HG02870 (cell line): ENCODE results near the gene USP32.
"Not testable (repeated sequence)": the region's sequence is repeated elsewhere in the genome, so short reads cannot be mapped to it uniquely, and the experiment has no call there.

ENCODE experiments used
- ATAC-seq: cut with Tn5 transposase; IDR thresholded peaks from one replicate; pipeline ENCODE4 v1.9.1; 2021; ENCODE audit warnings: mild to moderate bottlenecking, moderate library complexity; ENCODE audit not compliant: unreplicated experiment

USP32 gene, protein sequence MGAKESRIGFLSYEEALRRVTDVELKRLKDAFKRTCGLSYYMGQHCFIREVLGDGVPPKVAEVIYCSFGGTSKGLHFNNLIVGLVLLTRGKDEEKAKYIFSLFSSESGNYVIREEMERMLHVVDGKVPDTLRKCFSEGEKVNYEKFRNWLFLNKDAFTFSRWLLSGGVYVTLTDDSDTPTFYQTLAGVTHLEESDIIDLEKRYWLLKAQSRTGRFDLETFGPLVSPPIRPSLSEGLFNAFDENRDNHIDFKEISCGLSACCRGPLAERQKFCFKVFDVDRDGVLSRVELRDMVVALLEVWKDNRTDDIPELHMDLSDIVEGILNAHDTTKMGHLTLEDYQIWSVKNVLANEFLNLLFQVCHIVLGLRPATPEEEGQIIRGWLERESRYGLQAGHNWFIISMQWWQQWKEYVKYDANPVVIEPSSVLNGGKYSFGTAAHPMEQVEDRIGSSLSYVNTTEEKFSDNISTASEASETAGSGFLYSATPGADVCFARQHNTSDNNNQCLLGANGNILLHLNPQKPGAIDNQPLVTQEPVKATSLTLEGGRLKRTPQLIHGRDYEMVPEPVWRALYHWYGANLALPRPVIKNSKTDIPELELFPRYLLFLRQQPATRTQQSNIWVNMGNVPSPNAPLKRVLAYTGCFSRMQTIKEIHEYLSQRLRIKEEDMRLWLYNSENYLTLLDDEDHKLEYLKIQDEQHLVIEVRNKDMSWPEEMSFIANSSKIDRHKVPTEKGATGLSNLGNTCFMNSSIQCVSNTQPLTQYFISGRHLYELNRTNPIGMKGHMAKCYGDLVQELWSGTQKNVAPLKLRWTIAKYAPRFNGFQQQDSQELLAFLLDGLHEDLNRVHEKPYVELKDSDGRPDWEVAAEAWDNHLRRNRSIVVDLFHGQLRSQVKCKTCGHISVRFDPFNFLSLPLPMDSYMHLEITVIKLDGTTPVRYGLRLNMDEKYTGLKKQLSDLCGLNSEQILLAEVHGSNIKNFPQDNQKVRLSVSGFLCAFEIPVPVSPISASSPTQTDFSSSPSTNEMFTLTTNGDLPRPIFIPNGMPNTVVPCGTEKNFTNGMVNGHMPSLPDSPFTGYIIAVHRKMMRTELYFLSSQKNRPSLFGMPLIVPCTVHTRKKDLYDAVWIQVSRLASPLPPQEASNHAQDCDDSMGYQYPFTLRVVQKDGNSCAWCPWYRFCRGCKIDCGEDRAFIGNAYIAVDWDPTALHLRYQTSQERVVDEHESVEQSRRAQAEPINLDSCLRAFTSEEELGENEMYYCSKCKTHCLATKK (N-terminal part only)

DNA sequence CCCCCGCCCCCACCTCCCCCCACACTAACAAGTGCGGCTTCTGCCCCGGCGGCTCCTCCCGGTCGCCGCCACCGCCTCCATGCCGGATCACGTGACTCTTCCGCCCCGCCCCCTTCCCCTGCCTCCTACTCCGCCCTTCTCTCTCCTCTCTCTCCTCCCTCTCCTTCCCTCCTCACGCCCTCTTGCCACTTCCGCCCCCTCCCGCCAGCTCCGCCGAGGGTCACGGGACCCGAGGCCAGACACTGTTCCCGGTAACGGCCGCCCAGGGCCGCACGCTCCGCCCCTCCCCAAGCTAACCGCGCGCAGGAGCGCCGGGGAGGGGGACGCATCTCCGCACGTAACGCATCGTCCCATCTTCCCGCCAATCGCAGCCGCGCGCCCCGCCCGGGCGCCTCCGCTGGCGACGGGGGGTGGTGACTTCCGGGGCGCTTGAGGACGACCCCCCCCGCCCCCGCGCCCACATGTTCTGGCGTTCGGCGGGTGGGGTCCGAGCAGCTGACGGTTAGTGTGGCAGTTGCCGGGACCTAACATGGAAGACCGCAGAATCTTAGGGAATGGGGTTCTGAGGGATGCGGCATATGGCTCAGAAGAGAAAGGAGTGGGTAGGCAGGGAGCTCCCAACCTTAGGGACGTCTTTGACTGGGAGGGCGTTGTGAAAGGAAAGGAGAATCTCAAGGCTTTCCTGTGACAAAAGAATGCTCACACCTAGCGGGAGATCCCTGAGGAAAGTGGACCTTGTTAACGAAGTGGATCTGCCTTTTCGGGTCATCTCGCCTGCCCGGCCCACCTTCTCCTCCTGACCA lies at the start of gene USP32:
Gene USP32 (minus strand): TSS at position 92 of the 803 bp plus-strand sequence. CDS start 194 bp downstream, outside the sequence.
- peak; percentile 91 for ATAC-seq

DNA sequence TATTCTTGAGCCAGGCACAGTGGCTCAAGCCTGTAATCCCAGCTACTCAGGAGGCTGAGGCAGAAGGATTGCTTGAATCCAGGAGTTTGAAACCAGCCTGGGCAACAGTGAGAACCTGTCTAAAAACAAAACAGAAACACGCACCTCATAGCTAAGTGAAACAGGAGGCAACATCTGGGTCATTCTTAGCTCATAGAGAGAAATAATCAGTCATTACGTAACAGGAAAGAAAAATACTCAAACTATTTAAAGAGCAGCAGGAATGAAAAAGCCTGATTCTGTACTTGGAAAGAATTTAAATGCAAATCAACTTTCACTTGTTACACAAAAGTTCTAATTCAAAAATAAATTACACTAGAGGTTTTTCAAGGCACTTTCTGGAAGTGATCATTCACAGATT lies 47.6 kb upstream of the USP32 start:
- no peak for ATAC-seq

DNA sequence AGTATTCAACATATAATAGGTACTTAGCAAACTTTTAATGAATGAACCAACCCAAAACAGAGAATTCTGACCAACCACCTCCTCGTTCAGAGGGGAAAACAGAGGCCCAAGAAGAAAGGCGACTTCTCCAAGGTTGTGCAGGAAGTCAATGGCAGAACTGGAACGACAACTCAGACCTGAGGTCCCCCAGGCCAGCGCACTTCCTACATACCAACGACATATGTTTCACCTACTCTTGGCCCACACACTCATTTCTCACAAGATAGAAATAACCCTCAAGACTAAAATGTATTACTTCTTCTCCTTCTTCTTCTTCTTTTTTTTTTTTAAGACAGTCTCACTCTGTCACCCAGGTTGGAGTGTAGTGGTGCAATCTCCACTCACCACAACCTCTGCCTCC lies 44.7 kb upstream of the USP32 start:
- ATAC-seq: no peak

DNA sequence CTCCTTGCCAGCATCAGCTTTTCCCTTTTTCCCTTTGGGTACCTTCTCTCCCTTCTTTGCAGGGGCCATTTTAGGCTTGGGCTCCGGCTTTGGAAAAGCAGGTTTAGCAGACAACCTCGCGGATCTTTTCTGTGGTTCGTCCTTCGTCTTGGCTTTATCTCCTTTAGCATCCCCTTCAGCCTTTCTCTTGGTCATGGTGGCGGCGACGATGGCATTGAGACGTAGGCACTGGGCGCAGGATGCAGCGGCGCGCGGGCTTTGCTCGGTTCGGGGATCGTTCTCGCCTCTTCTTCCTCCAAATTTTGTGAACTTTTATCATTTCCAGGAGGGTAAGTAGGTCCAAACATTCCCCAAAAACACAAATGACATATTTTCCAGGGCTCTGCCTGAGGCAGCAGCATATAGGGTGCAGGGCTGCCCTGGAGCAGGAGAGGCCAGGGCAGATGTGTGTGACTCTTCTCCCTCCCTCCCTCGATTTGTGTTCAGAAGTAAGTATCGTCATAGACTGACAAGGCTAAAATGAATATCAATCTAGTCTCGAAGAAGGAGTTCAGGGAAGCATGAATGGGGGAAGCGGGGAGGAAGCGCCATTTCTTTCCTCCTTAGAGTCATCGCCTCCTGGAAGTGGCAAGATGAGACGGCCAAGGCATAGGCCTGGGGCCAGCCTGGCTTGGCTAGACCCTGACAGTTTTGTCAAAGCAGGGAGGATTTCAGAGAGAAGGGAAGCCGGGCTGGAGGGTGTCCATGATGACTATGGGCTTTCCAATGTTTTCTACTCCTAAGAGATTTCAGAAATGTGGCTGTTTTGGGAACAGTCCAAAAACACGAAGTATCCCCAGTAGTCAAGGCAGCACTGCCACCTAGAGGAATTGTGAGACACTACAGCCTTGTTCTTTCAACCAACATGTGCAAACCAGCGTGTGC lies 43.6 kb upstream of the USP32 start:
- no peak for ATAC-seq

DNA sequence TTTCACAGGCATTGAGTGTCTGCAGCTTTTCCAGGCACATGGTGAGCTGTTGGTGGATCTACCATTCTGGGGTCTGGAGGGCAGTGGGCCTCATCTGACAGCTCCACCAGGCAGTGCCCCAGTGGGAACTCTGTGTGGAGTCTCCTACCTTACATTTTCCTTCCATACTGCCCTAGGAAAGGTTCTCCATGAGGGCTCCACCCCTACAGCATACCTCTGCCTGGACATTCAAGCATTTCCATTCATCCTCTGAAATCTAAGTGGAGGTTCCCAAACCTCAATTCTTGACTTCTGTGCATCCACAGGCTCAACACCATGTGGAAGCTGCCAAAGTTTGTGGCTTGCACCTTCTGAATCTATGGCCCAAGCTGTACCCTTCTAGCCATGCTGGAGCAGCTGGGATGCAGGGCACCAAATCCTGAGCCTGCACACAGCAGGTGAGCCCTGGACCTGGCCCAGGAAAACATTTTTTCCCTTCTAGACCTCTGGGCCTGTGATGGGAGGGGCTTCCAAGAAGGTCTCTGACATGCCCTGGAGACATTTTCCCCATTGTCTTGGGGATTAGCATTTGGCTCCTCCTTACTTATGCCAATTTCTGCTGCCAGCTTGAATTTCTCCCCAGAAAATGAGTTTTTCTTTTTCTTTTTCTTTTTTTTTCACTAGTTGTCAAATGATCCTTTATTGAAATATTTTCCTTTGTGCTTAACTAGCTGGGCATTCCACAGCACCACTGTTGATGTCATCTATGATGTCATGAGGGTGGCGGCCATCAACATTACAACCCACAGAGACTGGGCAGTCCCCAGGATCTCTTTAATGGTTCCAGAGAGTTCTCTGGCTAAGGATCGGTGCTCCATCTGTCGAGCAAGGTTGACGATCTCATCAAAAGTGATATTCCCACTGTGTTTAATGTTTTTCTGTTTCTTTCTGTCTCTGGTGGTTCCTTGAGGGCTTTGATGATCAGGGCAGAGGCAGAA lies 41.4 kb upstream of the USP32 start:
- not testable (repeated sequence) for ATAC-seq

DNA sequence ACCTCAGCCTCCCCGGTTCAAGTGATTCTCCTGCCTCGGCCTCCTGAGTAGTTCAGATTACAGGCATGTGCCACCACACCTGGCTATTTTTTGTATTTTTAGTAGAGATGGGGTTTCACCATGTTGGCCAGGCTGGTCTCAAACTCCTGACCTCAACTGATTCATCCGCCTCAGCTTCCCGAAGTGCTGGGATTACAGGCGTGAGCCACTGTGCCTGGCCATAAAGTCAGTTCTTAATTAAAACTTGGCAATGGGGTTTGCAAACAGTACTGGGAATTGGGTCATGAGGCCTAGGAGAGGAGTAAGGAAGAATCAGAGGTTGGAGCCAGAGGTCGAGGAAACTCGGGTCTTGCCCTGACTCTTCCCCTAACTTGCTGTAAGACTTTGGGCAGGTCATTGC lies 38.6 kb upstream of the USP32 start:
- ATAC-seq: not testable (repeated sequence)

DNA sequence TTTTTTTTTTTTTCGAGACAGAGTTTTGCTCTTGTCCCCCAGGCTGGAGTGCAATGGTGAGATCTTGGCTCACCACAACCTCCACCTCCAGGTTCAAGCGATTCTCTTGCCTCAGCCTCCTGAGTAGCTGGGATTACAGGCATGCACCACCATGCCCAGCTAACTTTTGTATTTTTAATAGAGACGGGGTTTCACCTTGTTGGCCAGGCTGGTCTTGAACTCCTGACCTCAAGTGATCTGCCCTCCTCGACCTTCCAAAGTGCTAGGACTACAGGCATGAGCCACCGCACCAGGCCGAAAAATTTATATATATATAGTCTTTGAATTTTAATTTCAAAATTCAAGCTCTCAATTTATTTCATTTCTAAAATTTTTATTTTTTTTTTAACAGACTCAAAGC lies 36.6 kb upstream of the USP32 start:
- not testable (repeated sequence) for ATAC-seq

DNA sequence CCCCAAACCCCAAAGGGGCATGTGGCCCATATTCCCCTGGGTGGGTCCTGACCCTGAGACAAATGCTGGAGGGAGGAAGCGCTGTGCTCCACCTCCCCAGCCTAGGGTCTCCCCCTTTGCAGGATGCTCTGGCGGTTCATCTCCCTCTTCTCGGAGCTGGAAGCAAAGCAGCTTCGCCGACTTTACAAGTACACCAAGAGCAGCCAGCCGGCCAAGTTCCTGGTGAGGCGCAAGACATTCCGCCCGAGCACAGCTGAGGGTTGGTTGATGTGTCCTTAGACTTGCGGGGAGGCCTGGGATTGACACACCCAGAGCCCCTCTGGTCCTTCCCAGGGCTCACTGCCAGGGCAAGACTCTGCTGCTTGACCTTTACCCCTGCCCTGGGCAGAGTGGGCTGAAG lies 34.7 kb upstream of the USP32 start:
- no peak for ATAC-seq

DNA sequence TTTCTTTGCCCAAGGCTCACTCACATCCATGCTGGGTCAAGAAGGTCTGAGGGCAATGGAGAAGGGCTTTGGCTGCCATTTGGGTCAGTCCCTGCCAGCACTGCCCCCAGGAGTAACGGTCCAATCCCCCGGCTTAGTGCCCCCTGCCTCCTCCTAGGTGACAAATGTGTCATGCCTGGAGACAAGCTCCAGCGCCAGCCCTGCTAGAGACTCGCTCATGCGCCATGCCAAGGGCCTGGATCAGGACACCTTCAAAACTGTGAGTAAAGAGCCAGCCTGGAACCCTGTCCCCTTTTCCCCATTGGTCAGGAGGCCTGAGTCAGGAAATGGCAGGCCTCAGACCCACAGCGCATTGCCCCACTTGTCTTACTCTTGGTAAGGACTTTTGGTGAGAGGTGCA lies 33.7 kb upstream of the USP32 start:
- ATAC-seq: no peak

DNA sequence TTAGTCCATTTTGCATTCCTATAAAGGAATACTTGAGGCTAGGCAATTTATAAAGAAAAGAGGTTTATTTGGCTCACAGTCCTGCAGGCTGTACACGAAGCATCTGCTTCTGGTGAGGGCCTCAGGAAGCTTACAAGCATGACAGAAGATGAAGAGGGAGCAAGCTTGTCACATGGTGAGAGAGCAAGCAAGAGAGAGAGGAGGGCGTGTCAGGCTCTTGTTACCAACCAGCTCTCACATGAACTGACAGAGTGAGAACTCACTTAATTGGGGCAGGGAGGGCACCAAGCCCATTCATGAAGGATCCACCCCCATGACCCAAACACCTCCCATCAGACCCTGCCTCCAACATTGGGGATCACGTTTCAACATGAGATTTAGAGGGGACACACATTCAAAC lies 31.9 kb upstream of the USP32 start:
- no peak for ATAC-seq

DNA sequence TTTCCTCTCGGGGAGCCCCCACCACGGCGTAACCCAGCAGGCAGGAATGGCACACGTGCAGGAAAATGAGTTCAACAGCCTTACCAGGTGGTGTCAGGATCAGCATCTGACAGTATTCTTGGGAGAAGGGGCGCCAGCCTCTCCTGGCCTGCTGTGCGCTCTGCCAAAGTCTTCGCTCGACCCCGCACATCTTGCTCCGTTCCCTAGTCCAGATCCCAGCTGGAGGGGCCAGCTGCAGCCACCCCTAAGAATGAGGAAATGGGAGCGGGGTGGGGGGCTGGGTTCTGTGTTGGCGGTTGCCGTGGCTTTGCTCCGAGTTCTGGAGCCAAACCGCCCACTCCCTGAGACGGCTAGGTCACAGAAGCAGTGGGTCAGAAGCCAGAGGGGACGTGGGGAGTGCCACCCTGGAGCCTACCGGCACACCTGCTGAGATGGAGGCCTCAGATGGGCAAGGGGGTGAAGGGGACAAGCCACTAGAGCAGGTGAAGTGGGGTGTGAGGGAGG lies 30.3 kb upstream of the USP32 start, which contains the start of gene CHCT1:
Gene CHCT1 (plus strand): TSS at position 328 of the 504 bp plus-strand sequence. CDS start 104 bp downstream, at position 432.
- no peak for ATAC-seq

DNA sequence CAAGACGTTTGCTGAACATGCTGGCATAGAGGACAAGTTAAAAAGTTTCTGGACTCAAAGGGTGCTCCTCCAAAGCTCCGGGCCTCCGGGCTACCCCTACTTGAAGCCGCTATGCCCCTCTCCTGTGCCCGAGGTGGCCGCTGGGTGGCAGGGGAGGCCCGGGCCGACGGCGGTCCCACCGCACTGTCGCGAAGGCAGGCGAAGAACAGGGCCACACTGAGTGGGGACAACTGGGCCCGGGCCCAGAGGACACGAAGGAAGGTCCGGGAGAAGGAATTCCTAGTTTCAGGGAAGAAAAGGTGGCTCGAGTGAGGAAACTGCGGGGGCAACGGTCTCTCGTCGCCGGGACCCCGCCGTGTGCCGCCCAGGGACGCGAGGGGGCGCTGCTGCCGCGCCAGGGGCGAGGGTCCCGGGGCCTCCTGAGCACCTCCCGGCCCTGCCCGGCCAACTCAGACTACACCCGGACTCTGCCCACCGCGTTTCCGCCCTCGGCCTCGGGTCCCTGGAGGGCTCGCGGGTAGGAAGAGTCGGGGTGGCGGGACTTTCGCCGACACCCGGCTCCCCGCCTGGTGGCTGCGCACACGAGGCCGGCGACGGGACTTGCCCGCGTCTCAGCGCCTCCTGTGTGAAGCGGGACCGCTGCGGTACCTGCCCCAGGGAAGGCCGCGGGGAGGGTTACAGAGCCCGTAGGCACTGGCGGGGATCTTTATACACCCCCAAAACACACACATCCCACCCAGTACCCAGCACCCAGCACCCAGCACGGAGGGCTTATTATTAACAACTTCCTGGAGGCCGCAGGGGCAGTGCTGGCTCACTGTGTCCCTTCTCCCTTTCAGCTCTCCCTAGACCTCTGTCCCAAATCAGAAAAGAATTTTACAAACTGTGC lies 29.6 kb upstream of the USP32 start:
- ATAC-seq: peak; percentile 80

DNA sequence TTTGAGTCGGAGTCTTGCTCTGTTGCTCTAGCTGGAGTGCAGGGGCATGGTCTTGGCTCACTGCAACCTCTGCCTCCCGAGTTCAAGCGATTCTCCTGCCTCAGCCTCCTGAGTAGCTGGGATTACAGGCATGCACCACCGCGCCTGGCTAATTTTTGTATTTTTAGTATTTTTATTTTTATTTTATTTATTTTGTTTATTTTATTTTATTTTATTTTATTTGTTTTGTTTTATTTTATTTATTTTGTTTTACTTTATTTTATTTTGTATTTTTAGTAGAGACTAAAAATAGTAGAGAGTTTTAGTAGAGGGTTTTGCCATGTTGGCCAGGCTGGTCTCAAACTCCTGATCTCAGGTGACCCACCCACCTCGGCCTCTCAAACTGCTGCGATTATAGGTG lies 27.9 kb upstream of the USP32 start:
- ATAC-seq: not testable (repeated sequence)

DNA sequence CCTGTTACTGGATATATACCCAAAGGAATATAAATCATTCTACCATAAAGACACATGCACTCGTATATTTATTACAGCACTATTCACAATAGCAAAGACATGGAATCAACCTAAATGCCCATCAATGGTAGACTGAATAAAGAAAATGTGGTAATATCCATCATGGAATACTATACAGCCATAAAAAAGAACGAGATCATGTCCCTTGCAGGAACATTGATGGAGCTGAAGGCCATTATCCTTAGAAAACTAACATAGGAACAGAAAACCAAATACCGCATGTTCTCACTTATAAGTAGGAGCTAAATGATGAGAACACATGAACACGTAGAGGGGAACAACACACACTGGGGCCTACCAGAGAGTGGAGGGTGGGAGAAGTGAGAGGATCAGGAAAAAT lies 27.1 kb upstream of the USP32 start:
- ATAC-seq: not testable (repeated sequence)

DNA sequence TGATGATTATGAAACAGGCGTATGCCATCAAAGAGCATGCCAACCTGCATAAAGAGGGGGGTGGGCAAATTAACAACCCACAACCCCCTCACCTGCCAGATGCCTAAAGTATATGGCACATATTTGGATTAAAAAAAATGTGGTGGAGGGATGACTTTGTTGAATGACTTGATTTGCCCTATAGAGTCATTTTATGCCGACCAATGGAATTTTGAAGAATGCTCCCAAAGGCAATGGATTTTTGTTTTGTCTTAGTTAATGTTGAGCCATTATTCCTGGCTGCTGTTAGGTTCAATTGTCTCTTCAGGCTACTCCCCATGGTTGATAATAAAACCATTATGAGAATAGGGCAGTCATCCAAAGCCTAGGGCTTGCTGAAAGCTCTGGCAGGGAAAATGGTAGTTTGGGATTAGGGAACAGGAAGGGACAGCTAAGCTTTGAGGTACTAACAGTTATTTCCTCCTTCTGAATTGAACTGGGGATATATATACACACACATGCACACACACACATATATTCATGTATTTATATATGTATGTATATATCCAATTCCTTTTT lies 24.5 kb upstream of the USP32 start:
- no peak for ATAC-seq

DNA sequence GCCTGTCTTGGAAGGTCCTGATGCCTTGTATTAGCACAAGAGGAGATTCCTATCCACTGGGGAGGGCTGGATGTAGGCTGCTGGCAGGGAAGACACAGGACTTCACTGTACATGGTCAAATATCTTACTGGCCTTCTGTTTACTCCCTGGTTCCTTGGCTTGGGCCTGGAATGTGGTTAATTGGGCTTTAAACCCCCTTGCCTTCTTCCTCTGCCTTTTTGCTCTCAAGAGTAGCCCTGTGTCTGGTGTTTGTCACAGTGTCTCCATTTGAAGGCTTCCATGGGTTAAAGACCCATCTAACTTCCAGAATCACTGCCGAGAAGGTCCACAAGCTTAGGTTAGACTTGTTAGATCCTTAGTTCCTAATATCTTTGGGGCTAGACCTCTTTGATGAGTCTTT lies 23.2 kb upstream of the USP32 start:
- ATAC-seq: no peak
